ENCODE measurements around the gene SLFN12.

DNA sequence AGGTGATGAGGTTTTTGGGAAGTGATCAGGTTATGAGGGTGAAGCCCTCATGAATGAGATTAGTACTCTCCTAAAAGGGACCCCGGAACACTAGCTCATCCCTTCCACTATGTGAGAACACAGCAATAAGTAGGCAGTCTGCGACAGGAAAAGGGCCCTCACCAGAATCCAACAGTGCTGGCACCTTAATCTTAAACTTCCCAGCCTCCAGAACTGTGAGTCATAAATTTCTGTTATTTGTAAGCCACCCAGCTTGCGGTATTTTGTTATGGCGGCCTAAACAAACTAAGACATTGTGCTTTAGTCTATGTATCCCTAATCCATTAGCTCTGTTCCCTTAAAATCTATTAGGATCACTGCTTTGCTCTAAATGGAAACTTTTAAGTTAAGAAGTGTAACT lies 8.5 kb downstream of the SLFN12 start:
- no peak for TF ChIP-seq EP300 (IDR thresholded peaks at IDR 0.05)
- no peak for TF ChIP-seq POLR2A (IDR thresholded peaks at IDR 0.05)
